T-helper 2 cell treated with Interferon-gamma antibody and Interleukin-4, amounts not matched to agents 5 μg/mL and 100 μg/mL, for 36 hours (primary cell): ENCODE measurements around the gene PABPC3.

Experiments used
- DNase-seq: peaks from one replicate; pipeline ENCODE4 v3.0.0; 2021; ENCODE audit warnings: low spot score
- H3K27ac Mint-ChIP-seq: one replicate; pipeline ENCODE4 v1.8.0; 2021; ENCODE audit warnings: mild to moderate bottlenecking, mixed read lengths
- H3K27me3 Mint-ChIP-seq: one replicate; pipeline ENCODE4 v1.8.0; 2021; ENCODE audit warnings: low read depth, mixed read lengths
- H3K36me3 Mint-ChIP-seq: one replicate; pipeline ENCODE4 v1.8.0; 2021; ENCODE audit warnings: low read depth, mixed read lengths
- H3K4me1 Mint-ChIP-seq: one replicate; pipeline ENCODE4 v1.8.0; 2021; ENCODE audit warnings: low read depth, mixed read lengths
- H3K4me3 Mint-ChIP-seq: one replicate; pipeline ENCODE4 v1.8.0; 2022; ENCODE audit warnings: mild to moderate bottlenecking, moderate library complexity, mixed read lengths
- H3K9me3 Mint-ChIP-seq: one replicate; pipeline ENCODE4 v1.8.0; 2021; ENCODE audit warnings: mixed read lengths

The PABPC3 gene

GRCh38 chr13:25131881-25132420, 36.0 kb downstream of the PABPC3 start:
- Mint-ChIP-seq H3K9me3 (no peaks in the 10 kb centered on the region), H3K4me3 (no peak overlapping the region), H3K36me3 (no peaks in the 10 kb centered on the region), H3K4me1 (peaks cover 2% of the 10 kb centered on the region), H3K27me3 (peaks cover 31% of the 10 kb centered on the region), H3K27ac (no peak overlapping the region)
- no peak for DNase-seq

- no peaks in the 10 kb centered on the region for H3K36me3 Mint-ChIP-seq
- no peak for DNase-seq
- H3K27ac Mint-ChIP-seq = no peak overlapping the region
- H3K27me3 Mint-ChIP-seq = peaks cover 36% of the 10 kb centered on the region
- no peaks in the 10 kb centered on the region for H3K9me3 Mint-ChIP-seq
- H3K4me3 Mint-ChIP-seq = no peak overlapping the region
- H3K4me1 Mint-ChIP-seq = peaks cover 2% of the 10 kb centered on the region
These were observed 36.9 kb downstream of the PABPC3 start for GRCh38 chr13:25132751-25133390.

GRCh38 chr13:25135896-25136295, 40.0 kb downstream of the PABPC3 start:
- Mint-ChIP-seq H3K4me1 (no peaks in the 10 kb centered on the region), H3K27me3 (peaks cover 30% of the 10 kb centered on the region), H3K4me3 (no peak overlapping the region), H3K27ac (no peak overlapping the region), H3K36me3 (no peaks in the 10 kb centered on the region), H3K9me3 (no peaks in the 10 kb centered on the region)
- no peak for DNase-seq

GRCh38 chr13:25136880-25137787, 41.2 kb downstream of the PABPC3 start:
- H3K9me3 Mint-ChIP-seq = no peaks in the 10 kb centered on the region
- no peak overlapping the region for H3K4me3 Mint-ChIP-seq

GRCh38 chr13:25137788-25138115, 41.8 kb downstream of the PABPC3 start:
- Mint-ChIP-seq H3K27ac (no peak overlapping the region), H3K9me3 (no peaks in the 10 kb centered on the region), H3K4me3 (no peak overlapping the region), H3K27me3 (peaks cover 29% of the 10 kb centered on the region), H3K36me3 (no peaks in the 10 kb centered on the region), H3K4me1 (no peaks in the 10 kb centered on the region)
- no peak for DNase-seq

More at GRCh38 chr13:25136880-25137787, 41.2 kb downstream of the PABPC3 start:
- no peaks in the 10 kb centered on the region for H3K36me3 Mint-ChIP-seq
- H3K27ac Mint-ChIP-seq = no peak overlapping the region
- no peak for DNase-seq
- no peaks in the 10 kb centered on the region for H3K4me1 Mint-ChIP-seq
- H3K27me3 Mint-ChIP-seq = peaks cover 30% of the 10 kb centered on the region

GRCh38 chr13:25141042-25141441, 45.1 kb downstream of the PABPC3 start:
- Mint-ChIP-seq H3K36me3 (no peaks in the 10 kb centered on the region), H3K4me3 (no peak overlapping the region), H3K9me3 (no peaks in the 10 kb centered on the region), H3K27ac (no peak overlapping the region), H3K27me3 (peaks cover 14% of the 10 kb centered on the region), H3K4me1 (no peaks in the 10 kb centered on the region)
- no peak for DNase-seq

GRCh38 chr13:25143706-25144105, 47.8 kb downstream of the PABPC3 start:
- H3K4me1 Mint-ChIP-seq = no peaks in the 10 kb centered on the region
- no peak overlapping the region for H3K4me3 Mint-ChIP-seq
- DNase-seq = no peak
- H3K9me3 Mint-ChIP-seq = no peaks in the 10 kb centered on the region
- no peaks in the 10 kb centered on the region for H3K36me3 Mint-ChIP-seq
- no peak overlapping the region for H3K27ac Mint-ChIP-seq
- no peaks in the 10 kb centered on the region for H3K27me3 Mint-ChIP-seq

GRCh38 chr13:25147638-25148401, 51.9 kb downstream of the PABPC3 start:
- H3K27me3 Mint-ChIP-seq = no peaks in the 10 kb centered on the region
- H3K4me3 Mint-ChIP-seq = no peak overlapping the region
- no peak for DNase-seq
- no peaks in the 10 kb centered on the region for H3K9me3 Mint-ChIP-seq
- no peaks in the 10 kb centered on the region for H3K4me1 Mint-ChIP-seq
- no peak overlapping the region for H3K27ac Mint-ChIP-seq
- H3K36me3 Mint-ChIP-seq = no peaks in the 10 kb centered on the region

- H3K27ac Mint-ChIP-seq = no peak overlapping the region
- no peaks in the 10 kb centered on the region for H3K4me1 Mint-ChIP-seq
- no peak overlapping the region for H3K4me3 Mint-ChIP-seq
- no peaks in the 10 kb centered on the region for H3K9me3 Mint-ChIP-seq
- no peak for DNase-seq
- H3K27me3 Mint-ChIP-seq = no peaks in the 10 kb centered on the region
- no peaks in the 10 kb centered on the region for H3K36me3 Mint-ChIP-seq
These were observed 52.5 kb downstream of the PABPC3 start for GRCh38 chr13:25148402-25148771.
